Dermis microvascular lymphatic vessel endothelial cell (primary cell): Measurements from ENCODE around the gene DNAJB2. TPM values are rescaled to one million over a fixed set of nuclear protein-coding genes. Genes with fewer than 3 reads are reported as not detected.
"Not testable (repeated sequence)": the region's sequence is repeated elsewhere in the genome, so short reads cannot be mapped to it uniquely, and the experiment has no call there.

Experiments
- DNase-seq, 2 donors: peaks; one replicate each; pipeline versions ENCODE4 v3.0.0 to v3.0.0-alpha.2; 2010; ENCODE audit warnings: low read depth in 2 of 2
- total RNA-seq: library from RNA; depleted of rRNA; stranded (reverse); fragments of >200 nt; gene quantifications from 2 replicates; pipeline ENCODE4 v1.2.1, GENCODE V29; 2014

DNAJB2 gene
- total RNA-seq, 1 donor from 2014 or later, result 15.4 TPM

GRCh38 chr2:219254590-219255201 lies 24.5 kb upstream of the DNAJB2 start:
- no peak for DNase-seq

GRCh38 chr2:219258942-219259341 lies 20.2 kb upstream of the DNAJB2 start:
- DNase-seq, result not testable (repeated sequence)

GRCh38 chr2:219261024-219261855 lies 17.9 kb upstream of the DNAJB2 start:
- DNase-seq, result no peak

GRCh38 chr2:219266232-219266631 lies 12.9 kb upstream of the DNAJB2 start:
- DNase-seq, result no peak

- no peak for DNase-seq
Measured at GRCh38 chr2:219266886-219267285, 12.3 kb upstream of the DNAJB2 start.

DNA sequence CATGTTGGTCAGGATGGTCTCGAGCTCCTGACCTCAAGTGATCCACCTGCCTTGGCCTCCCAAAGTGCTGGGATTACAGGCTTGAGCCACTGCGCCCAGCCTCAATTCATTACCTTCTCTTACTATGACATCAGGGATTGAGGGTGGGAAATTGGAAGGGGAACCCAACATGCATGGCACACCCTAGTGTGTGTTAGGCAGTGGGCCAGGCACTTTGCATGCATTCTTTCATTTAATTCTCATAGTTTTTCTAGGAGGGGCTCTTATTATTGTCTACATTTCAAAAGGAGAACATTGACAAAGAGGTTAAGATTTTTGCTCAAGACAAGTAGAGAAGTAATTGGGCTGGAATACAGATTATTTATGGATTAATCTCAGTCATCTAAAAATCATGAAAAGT lies 10.9 kb upstream of the DNAJB2 start:
- no peak for DNase-seq

- DNase-seq, result no peak
Measured at GRCh38 chr2:219269362-219270054, 9.7 kb upstream of the DNAJB2 start.

DNA sequence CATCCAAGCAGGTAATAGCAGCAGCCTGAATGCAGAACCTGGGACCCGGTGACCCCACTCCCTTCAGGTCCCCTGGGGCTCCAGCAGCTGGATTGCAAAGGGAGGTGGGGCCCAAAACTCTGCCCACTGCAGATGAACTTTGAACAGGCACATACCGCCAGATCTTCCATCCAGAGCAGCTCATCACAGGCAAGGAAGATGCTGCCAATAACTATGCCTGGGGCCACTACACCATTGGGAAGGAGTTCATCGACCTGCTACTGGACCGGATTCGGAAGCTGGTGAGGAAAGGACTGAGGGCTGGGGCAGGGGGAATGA lies 9.2 kb upstream of the DNAJB2 start:
- no peak for DNase-seq

DNA sequence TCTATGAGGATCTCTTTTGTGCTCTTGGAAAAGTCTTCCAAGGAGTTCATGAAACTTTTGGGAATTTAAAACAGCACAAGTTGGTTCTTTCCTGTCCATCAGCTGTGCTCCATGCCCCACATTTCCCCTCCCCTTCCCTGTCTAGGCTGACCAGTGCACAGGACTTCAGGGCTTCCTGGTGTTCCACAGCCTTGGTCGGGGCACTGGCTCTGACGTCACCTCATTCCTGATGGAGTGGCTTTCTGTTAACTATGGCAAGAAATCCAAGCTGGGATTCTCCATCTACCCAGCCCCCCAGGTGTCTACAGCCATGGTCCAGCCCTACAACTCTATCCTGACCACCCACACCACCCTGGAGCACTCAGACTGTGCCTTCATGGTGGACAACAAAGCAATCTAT lies 8.1 kb upstream of the DNAJB2 start:
- no peak for DNase-seq

DNA sequence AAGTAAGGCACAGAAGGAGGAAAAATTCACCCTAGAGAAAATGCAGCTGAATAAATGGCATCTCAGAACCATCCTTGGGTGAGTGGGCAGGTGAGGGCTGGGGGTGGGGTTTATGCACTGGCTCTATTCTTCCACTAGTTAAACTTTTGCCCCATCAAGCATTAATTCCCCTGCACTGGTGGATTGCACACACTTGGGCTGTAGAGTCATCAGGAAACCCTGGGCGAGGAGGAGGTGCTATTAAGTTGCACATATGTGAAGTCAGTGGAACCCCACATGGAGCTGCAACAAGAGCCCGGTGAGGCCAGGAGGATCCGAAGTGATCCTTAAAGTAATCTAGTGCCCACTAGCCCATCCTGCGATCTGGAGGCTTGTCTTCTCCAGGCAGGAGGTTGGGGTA lies 6.8 kb upstream of the DNAJB2 start:
- no peak for DNase-seq

GRCh38 chr2:219272995-219273394 lies 6.2 kb upstream of the DNAJB2 start:
- DNase-seq, result no peak

DNA sequence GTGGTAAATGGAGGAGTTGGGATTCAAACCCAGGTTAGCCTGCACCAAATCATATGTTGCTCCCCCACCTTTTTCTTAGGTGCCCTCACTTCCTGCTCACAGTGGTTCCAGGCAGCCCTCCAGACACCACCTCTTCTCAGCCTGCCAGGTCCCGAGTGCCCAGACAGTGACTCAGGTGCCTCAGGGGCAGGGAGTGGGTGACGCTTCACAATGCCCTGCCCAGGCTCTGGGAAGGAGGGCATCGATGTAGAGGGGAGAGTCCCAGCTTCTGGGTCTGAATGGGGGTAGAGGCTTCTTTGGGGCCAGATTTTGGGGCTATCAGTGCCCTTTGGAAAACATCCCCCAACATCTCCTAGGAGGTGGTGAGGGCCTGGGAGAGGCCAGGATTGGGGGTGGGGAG lies 5.2 kb upstream of the DNAJB2 start:
- DNase-seq, result no peak

- no peak for DNase-seq
Measured at GRCh38 chr2:219274361-219274921, 4.7 kb upstream of the DNAJB2 start.

DNA sequence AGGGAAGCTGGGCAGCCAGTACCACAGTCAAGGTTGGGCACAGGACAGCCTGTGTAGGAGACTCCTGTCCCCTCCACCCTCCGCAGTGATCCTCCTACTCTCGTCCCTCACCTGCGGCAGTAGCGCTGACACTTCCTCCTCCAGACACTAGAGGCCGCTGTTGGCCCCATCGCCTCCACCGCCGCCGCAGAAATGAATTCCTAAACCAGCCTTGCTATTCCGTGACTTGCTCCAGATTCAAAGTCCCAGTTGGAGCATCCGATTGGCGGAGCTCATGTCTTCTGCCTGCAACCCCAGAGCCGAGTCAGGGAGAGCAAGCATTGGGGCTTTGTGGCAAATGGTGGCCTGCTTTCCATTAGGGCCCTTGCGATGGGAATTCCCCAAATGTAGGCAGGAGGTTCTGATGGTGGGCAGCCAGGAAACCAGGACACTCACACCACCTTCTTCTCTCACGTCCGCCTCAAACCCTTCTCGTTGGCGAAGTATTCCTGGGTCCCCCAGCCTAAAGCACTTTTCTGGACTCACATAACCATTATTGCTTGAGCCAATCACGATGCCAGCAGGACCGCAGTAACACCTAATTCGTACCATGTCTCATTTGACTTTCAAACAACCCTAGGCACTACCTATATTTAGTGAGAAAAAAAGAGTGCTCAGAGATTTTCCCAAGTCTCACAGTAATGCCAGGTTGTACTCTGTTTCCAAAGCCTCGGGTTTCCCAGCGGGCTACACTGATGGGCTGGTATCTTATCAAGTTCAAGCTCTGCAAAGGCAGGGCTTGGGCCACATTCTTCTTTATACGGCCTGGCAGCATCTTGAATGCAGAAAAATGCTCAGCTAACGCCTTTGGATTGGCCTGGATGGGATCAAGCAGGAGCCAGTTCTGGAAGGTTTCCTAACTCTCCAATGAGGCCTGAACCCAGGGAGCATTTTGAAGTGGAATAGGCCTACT lies 1.2 kb upstream of the DNAJB2 start:
- peak in 1 of 2 donors; percentile 62 for DNase-seq

- no peak for DNase-seq
Measured at GRCh38 chr2:219278655-219279150, 463 bp upstream of the DNAJB2 start.

- DNase-seq, result no peak
Measured at GRCh38 chr2:219279916-219280516, 850 bp downstream of the DNAJB2 start.

GRCh38 chr2:219280651-219281050 lies 1.5 kb downstream of the DNAJB2 start:
- no peak for DNase-seq

DNA sequence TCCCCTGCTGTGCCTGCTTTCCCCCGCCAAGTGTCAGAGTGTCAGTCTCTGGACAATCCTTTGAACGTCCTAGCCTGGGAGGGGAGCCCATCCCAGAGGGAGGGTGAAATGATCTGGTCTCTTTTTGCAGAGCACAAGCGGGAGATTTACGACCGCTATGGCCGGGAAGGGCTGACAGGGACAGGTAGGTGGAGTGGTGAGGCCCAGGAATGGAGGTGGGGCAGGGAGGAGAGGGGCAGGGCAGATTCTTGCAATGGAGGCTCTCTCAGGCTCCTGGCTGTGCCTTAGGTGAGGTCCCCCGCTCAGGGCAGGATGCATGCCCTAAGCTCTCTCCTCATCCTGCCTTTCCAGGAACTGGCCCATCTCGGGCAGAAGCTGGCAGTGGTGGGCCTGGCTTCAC lies 2.4 kb downstream of the DNAJB2 start:
- DNase-seq, result no peak

GRCh38 chr2:219282375-219282774 lies 3.2 kb downstream of the DNAJB2 start:
- DNase-seq, result no peak

DNA sequence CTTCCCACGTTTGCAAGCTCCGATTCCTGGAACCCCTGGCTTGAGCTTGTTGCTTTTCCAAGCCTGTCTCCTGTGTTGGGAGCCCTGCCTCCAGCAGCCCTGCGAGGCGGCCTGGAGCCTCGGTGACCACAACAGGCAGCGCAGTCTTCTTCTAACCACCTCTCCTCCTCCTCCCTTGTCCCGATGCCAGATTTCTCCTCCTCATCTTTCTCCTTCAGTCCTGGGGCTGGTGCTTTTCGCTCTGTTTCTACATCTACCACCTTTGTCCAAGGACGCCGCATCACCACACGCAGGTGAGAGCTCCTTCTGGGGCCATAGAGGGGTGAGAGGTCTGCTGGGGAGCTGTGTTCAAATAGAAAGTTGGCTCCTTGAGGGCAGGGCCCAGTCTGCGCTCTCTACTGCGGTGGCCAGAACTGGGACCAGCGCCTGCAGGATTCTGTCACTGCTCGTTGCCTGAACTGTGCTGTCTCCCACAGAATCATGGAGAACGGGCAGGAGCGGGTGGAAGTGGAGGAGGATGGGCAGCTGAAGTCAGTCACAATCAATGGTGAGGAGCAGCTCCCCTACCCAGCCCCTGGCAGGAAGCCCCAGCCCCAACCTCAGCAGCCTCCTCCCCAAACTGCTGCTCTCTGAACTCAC lies 3.9 kb downstream of the DNAJB2 start:
- no peak for DNase-seq
